Sigmoid colon (tissue), 4 donors: ENCODE measurements around the gene PBX3.

Experiments used
- POLR2A ChIP-seq, 2 donors: fragments of 450-650 bp; IDR thresholded peaks; one replicate each; pipeline ENCODE4 v1.6.1; 2016; ENCODE audit warnings: antibody characterized with exemption in 2 of 2, mild to moderate bottlenecking in 2 of 2, moderate library complexity in 2 of 2
- POLR2AphosphoS5 ChIP-seq, 4 donors: sonication (generic); formaldehyde crosslinking; IDR thresholded peaks; one replicate each; pipeline ENCODE4 v1.6.1; 2017; ENCODE audit warnings: antibody characterized with exemption in 4 of 4
- TF ChIP-seq, protein P1 (sequence below), 4 experiments: fragments of 450-650 bp in 3 of 4; fragments of 200-600 bp in 1 of 4; IDR thresholded peaks; one replicate each; pipeline ENCODE4 v1.5.1; 2016 to 2019; ENCODE audit warnings: antibody characterized with exemption in 4 of 4, mild to moderate bottlenecking in 3 of 4, moderate library complexity in 2 of 4

DNA sequence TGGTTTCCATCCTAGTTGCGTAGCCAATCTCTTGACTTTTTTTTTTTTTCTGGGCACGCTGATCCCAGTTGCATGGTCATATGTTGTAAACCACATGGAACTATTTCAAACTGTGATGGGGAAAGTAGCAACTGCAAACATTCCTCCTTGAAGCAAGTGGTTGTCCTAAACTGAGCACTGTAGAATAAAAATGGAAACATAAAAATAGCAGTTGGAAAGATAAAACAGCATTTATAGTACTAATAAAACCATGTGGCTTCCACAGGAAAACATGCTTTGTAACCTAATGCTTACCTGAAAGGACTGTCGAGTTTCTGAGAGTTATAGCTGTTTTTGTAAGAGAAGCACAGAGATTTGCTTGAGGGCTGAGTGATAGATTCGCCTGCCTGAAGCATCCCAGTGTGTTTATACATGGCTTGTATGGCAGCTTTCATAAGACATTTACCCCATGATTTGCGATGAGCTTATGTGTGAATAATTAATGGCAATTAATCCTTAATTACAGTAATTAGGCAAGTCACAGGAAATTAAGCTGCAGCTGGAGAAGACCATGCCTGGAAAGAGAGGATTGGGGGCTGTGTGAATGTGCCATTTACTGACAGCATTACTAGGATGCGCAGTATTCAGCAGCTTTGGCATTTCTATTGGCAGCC lies 136.5 kb downstream of the PBX3 start:
- TF ChIP-seq POLR2AphosphoS5 (IDR thresholded peaks at IDR 0.05) (no peak), POLR2A (IDR thresholded peaks at IDR 0.05) (no peak)
- TF ChIP-seq, protein P1, sequence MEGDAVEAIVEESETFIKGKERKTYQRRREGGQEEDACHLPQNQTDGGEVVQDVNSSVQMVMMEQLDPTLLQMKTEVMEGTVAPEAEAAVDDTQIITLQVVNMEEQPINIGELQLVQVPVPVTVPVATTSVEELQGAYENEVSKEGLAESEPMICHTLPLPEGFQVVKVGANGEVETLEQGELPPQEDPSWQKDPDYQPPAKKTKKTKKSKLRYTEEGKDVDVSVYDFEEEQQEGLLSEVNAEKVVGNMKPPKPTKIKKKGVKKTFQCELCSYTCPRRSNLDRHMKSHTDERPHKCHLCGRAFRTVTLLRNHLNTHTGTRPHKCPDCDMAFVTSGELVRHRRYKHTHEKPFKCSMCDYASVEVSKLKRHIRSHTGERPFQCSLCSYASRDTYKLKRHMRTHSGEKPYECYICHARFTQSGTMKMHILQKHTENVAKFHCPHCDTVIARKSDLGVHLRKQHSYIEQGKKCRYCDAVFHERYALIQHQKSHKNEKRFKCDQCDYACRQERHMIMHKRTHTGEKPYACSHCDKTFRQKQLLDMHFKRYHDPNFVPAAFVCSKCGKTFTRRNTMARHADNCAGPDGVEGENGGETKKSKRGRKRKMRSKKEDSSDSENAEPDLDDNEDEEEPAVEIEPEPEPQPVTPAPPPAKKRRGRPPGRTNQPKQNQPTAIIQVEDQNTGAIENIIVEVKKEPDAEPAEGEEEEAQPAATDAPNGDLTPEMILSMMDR (IDR thresholded peaks at IDR 0.05) = no peak
